K562 treated with DMSO at 1 percent for 48 hours (cell line): Measurements from ENCODE around the gene TMEM182. TPM values are rescaled to one million over a fixed set of nuclear protein-coding genes. Genes with fewer than 3 reads are reported as not detected.

Source experiments
- total RNA-seq: library from RNA; unstranded; fragments of 300-600 nt; gene quantifications from 2 replicates; pipeline ENCODE4 v1.2.3, GENCODE V29; 2022; ENCODE audit warnings: low replicate concordance; ENCODE audit errors: extremely low read depth

TMEM182 gene, protein sequence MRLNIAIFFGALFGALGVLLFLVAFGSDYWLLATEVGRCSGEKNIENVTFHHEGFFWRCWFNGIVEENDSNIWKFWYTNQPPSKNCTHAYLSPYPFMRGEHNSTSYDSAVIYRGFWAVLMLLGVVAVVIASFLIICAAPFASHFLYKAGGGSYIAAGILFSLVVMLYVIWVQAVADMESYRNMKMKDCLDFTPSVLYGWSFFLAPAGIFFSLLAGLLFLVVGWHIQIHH
- total RNA-seq, result not detected in 2 replicates

DNA sequence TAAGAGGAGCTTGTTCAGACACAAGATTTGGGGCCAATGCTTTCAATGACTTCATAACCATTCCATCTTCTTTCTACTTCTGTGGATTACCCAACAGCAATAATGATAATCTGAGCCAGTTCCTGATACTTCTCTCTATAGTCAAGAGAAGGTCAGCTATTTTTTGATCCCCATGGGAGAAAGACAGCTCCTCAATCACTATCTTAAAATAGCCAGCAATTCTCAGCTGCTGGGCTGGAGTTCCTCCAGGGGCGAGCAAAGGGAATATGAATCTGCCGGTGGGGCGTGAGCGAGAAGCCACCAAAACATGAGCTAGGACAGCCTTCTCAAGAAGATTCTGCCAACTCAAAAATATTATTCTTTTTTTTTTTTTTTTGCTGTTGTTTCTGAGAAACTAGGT is at the start of gene TMEM182:
TMEM182 (plus strand) TSS at position 269 of the 400 bp plus-strand sequence. CDS start 187 bp downstream, outside the sequence.

Other genes with a start within 250 kb of the TMEM182 start
- gene SLC9A2, start 142.5 kb upstream of the TMEM182 start, total RNA-seq, result not detected in 2 replicates